ENCODE results near the gene MPPED1.

The MPPED1 gene

GRCh38 chr22:43411040-43411868 is 560 bp upstream of the MPPED1 start:
- no peak for DNase-seq (ENCODE audit: low read depth in 2 of 2)

GRCh38 chr22:43412808-43413795 is 1.3 kb downstream of the MPPED1 start:
- DNase-seq (ENCODE audit: low read depth in 2 of 2): no peak

DNA sequence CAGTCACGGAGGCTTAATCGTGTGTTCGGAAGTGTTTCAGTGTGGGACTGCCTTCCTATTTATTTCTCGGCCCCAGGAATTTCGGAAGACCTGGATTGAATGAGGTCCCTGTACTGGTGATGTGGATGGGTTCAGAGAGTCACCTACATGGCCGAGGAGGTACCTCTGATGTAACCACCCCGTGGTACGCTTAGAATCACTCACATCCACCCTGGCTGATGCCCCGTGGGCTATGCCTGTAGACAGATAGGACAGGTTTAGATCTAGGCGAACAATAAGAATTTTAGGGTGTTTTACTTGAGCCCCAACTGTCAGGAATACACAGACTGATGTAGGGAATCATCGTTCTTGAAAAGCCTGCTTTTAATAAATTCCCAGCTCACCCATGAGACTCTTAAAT is 2.0 kb downstream of the MPPED1 start:
- no peak for DNase-seq (ENCODE audit: low read depth in 2 of 2)

DNA sequence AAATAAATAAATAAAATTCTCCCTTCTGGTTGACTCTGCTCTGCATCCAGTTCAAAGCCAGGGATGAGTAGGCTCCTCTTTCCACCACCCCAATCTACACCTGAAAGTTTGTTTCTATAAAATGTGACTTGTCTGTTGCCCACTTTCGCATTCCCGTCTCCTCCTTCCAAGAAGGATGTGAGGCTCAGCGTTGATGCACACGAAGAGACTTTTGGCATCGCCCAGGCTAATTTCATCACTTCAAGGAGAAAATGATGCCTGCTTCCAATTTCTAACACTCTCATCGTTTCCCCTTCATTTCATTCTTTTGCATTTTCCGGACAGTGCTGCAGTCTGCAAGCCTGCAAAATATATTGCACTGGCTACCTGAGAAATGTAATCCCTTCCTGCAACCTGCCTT is 3.9 kb downstream of the MPPED1 start:
- DNase-seq (ENCODE audit: low read depth in 2 of 2): no peak

- DNase-seq (ENCODE audit: low read depth in 2 of 2): no peak
Measured at GRCh38 chr22:43417555-43417954, 5.7 kb downstream of the MPPED1 start.

DNA sequence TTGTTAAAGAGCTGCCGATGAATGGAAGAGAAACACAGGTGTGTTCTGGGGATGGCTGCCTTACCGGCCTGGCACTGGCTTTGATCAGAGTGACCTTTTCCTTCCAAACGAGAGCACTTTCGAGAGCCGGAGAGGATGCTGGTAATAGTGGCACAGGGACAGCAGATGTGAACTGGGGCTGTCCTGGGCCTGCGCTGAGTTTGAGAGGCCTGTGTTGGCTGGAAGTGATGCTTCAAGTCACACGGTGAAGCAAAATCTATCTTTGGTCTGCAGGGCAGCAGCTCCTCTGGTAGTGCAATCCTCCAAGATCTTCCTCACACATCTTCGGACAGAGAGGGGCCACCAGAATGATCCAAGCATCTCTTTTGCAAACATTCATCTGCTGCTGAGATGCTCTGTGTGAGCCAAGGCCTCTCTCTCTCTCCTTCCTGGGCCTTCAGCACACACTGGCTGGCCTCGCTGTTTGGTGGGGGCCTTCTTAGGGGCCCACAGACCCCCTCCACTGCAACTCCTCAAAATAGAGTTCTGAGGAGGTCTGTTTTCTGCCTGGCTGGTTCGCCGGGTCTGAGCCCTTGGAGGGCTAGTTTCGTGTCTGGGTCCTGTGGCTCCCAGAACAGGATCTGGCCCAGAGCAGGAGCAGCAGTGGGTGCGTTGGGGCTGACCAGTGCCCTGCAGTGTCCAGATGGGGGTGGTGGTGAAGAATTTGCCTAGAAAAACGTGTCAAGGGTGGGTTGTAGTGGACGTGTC is 6.4 kb downstream of the MPPED1 start:
- no peak for DNase-seq (ENCODE audit: low read depth in 2 of 2)

GRCh38 chr22:43419371-43420080 is 7.7 kb downstream of the MPPED1 start:
- DNase-seq (ENCODE audit: low read depth in 2 of 2): no peak

DNA sequence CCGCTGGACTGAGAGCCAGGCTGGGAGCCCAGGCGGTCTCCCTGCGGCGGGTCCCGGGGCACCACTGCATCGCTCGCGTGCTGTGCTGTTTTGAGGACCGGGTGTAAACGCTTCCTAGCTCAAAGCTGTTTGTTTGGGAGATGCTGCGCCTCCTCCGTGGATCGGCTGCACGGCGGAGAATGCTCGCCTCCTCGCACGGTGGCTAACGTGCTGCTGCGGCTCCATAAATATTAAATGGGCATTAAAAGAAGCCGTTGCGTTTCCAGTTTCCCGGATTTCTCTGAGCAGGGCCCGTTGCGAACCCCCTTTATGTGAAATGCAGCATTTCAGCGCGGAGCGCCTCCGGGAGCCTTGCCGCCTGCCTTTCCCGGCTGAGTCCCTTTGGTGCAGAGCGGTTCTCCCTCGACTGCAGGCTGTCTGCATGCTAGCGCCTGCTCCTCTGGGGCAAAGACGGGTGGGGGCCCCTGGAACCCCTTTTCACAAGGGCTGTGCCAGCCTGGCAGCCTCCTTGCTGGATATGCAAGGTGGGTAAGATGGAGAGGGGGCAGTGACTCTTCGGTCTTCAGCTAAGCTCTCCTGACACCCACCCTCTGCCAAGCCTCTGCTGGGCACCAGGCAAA is 9.3 kb downstream of the MPPED1 start:
- DNase-seq (ENCODE audit: low read depth in 2 of 2): no peak

- DNase-seq (ENCODE audit: low read depth in 2 of 2): no peak
Measured at GRCh38 chr22:43421914-43422615, 10.3 kb downstream of the MPPED1 start.

- DNase-seq (ENCODE audit: low read depth in 2 of 2): no peak
Measured at GRCh38 chr22:43423046-43423445, 11.2 kb downstream of the MPPED1 start.

- no peak for DNase-seq (ENCODE audit: low read depth in 2 of 2)
Measured at GRCh38 chr22:43424201-43424600, 12.4 kb downstream of the MPPED1 start.

- no peak for DNase-seq (ENCODE audit: low read depth in 2 of 2)
Measured at GRCh38 chr22:43424666-43425630, 13.1 kb downstream of the MPPED1 start.

DNA sequence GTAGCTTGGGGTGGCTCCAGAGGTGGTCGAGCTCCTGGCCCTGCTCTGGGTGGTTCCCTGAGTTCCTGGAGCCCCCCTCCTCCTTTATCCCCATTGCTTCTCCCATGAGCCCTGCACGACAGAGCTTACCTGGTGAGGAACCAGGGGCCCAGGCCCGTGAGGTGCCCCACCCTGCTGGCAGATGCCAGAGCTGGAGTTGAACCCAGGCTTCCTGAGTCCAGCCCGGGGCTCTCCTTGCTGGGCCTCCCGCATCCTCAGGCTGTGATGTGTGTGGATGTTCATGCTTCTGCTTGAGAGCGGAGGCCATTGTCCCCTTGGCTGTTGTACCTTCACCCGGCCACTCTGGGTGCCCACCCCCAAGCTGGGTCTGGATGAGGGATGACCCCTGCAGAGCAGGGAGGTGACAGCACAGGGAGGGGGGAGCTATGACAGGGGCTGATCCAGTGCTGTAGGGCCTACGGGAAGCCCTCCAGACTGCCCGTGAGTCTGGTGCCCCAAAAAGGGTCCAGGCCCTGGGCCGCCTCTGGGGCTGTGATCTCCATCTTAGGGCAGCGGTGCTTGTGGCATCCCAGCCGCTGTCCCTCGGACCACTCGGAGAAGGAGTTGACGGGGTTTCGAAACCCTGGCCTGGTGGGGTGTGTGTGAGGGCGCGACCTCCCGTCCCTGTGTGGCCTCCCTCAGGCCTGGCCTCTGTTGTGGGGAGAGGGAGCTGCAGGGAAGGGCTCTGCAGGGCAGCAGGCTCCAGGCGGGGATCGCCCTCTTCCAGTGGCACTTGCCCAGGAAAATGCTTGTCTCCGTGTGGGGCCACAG is 14.4 kb downstream of the MPPED1 start:
- DNase-seq (ENCODE audit: low read depth in 2 of 2): no peak

DNA sequence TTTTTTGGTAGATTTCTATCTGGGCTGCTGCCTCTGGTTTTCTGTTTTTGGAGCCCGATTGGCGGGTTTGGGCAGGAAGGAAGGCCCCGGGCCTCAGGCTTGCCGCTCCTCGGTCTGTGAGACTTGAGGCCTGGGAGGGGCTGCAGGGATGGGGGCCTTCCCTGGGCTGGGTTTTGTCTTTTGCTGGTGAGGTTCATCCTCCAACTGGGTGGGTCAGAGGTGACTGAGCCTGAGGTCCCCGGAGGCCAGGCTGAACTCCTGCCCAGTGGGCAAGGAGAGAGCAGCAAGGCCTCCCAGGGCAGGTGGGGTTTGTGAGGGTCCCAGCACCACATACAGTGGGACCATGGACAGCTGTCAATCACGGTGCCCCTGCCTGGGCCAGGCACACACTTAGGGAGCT is 15.0 kb downstream of the MPPED1 start:
- DNase-seq (ENCODE audit: low read depth in 2 of 2): no peak

GRCh38 chr22:43427296-43428004 is 15.6 kb downstream of the MPPED1 start:
- DNase-seq (ENCODE audit: low read depth in 2 of 2): no peak

DNA sequence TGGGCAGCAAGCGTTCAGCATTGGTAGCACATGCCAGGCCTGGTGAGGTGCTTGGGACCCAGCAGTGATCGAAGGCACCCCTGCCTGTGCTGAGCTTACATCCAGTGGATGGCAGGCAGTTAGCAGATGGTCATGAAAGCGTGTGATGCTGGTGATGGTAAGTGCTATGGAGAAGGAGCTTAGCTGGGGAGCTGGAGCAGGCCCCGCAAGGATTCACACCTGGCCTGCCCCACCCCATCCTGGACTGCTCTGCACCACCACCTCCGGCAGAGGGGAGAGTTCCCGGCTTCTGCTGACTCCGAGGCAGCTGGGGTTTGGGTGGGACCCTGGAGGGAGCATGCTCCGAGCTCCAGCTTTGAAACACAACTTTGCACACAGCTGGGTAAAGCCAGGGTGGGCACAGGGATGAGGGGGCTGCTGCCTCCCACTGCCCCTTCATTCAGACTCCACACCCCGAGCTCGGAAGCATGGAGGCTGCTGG is 16.2 kb downstream of the MPPED1 start:
- no peak for DNase-seq (ENCODE audit: low read depth in 2 of 2)

DNA sequence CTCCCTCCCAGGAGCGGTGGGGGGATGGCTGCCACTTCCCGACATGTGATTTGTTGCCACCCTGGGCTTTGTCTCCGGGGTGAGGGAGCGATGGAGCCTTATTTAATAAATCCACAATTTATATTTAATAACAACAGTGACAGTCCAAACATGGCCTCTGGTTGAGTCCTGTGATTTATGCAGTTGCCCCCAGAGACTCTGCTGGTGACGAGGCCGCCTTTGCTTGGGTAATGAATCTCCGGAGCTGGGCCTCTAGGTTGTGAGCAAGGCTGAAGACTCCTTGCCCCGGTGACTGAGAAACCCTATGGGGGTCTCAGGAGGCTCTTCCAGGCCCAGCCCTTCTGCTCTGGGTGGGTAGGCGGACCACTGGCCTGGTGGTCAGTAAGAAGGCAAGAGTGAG is 16.7 kb downstream of the MPPED1 start:
- DNase-seq (ENCODE audit: low read depth in 2 of 2): no peak

Measured in stimulated activated CD8-positive, alpha-beta memory T cell treated with anti-CD3 and anti-CD28 coated beads, Interleukin-2, amount 100 ng/mL, for 1 hour (primary cell).